ENCODE results near the gene NTRK3. TPM values are rescaled to one million over a fixed set of nuclear protein-coding genes. Genes with fewer than 3 reads are reported as not detected.

NTRK3 gene
- total and polyA plus RNA-seq, 2 donors (not counting 3 experiments of a cell fraction or from before 2014, with no cell fraction given), result not detected

DNA sequence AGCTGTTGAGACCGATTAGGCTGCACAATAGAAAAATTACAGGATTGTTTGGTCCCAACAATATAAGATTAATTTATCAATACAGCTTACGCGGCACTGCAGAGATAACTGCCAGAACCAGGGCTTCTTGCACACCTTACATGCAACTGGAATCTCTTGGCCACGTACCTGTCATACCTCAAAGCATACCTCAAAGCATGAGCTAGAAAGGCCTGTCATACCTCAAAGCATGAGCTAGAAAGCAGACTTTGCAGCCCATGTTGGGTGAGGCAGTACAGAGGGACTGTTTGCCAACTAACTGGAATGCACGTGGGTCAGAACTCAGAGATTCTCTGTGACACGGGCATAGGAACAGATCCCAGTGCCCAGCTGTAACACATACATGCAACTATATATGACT, 34.7 kb downstream of the NTRK3 start:
- CTCF ChIA-PET, result interaction anchor here (0.7 kb wide), 1 partner anchor 1134 kb away, joined by 3 read pairs; no protein-coding TSS in a partner anchor
- no peaks in the 10 kb centered on the region for H3K9me1 ChIP-seq (replicated peaks; ENCODE audit: control insufficient read depth, extremely low read depth, insufficient read depth, low read length)
- no peaks in the 10 kb centered on the region for H3K79me2 ChIP-seq (ENCODE audit: control insufficient read depth, insufficient read depth, low read length)
- H4K20me1 ChIP-seq (replicated peaks; ENCODE audit: control insufficient read depth, extremely low read depth, insufficient read depth, low read length), result no peaks in the 10 kb centered on the region
- H2AFZ ChIP-seq (ENCODE audit: low read depth, low read length), result no peak overlapping the region
- intact Hi-C loops (cut with micrococcal nuclease) (no loop called here), dilution Hi-C loops (cut with MboI; ENCODE audit: extremely low pct_ligation_motif_present, low sequenced_read_pairs) (no loop called here)
- no TSS peak for BruUV-seq (replicated peaks)
- FAIRE-seq (no peak), DNase-seq (ENCODE audit: low read depth, low spot score) (no peak)
- H3K27ac ChIP-seq (ENCODE audit: insufficient read depth, low read depth, low read length), result no peak overlapping the region
- no peak for TF ChIP-seq FOS (IDR thresholded peaks at IDR 0.05; ENCODE audit: borderline replicate concordance, insufficient read depth, low read length)
- TF ChIP-seq POLR2A (IDR thresholded peaks at IDR 0.05; ENCODE audit: low read depth, low read length), result no peak
- TF ChIP-seq, protein P1, sequence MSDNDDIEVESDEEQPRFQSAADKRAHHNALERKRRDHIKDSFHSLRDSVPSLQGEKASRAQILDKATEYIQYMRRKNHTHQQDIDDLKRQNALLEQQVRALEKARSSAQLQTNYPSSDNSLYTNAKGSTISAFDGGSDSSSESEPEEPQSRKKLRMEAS (IDR thresholded peaks at IDR 0.05; ENCODE audit: insufficient read depth, insufficient read length), result no peak
- TF ChIP-seq POLR2AphosphoS5 (IDR thresholded peaks at IDR 0.05; ENCODE audit: insufficient read depth, low read depth, low read length), result no peak
- TF ChIP-seq, protein P2, sequence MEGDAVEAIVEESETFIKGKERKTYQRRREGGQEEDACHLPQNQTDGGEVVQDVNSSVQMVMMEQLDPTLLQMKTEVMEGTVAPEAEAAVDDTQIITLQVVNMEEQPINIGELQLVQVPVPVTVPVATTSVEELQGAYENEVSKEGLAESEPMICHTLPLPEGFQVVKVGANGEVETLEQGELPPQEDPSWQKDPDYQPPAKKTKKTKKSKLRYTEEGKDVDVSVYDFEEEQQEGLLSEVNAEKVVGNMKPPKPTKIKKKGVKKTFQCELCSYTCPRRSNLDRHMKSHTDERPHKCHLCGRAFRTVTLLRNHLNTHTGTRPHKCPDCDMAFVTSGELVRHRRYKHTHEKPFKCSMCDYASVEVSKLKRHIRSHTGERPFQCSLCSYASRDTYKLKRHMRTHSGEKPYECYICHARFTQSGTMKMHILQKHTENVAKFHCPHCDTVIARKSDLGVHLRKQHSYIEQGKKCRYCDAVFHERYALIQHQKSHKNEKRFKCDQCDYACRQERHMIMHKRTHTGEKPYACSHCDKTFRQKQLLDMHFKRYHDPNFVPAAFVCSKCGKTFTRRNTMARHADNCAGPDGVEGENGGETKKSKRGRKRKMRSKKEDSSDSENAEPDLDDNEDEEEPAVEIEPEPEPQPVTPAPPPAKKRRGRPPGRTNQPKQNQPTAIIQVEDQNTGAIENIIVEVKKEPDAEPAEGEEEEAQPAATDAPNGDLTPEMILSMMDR (IDR thresholded peaks at IDR 0.05; ENCODE audit: extremely low read depth in 1 of 2, insufficient read depth in 1 of 2, low read depth in 1 of 2, low read length in 2 of 2), result no peak
- TF ChIP-seq JUN (IDR thresholded peaks at IDR 0.05; ENCODE audit: borderline replicate concordance, insufficient read depth, insufficient read length, low read depth), result no peak
- no peak for TF ChIP-seq GATA2 (IDR thresholded peaks at IDR 0.05; ENCODE audit: insufficient read depth, insufficient read length, low read depth, low read length)
- no peak for TF ChIP-seq MYC (IDR thresholded peaks at IDR 0.05; ENCODE audit: low read depth, low read length)
- TF ChIP-seq EZH2 (IDR thresholded peaks at IDR 0.05; ENCODE audit: borderline replicate concordance, low read depth, low read length, severe bottlenecking), result no peak
- POLR2A ChIA-PET, result no interaction called here
- no peak overlapping the region for H3K4me2 ChIP-seq (ENCODE audit: insufficient read depth, low read length)
- no peaks in the 10 kb centered on the region for H3K27me3 ChIP-seq (ENCODE audit: control insufficient read depth in 2 of 2, insufficient read depth in 2 of 2, low read length in 2 of 2)
- peaks cover 3% of the 10 kb centered on the region for H3K9me3 ChIP-seq (replicated peaks; ENCODE audit: control insufficient read depth, insufficient read depth, low read length)
- H3K4me3 ChIP-seq (replicated peaks in 1 of 3; ENCODE audit: insufficient read depth in 1 of 3, low read depth in 1 of 3, low read length in 3 of 3), result no peak overlapping the region
- H3K36me3 ChIP-seq (ENCODE audit: control insufficient read depth in 2 of 2, extremely low read depth in 1 of 2, insufficient read depth in 2 of 2, low read length in 2 of 2), result no peaks in the 10 kb centered on the region
- no peak overlapping the region for H3K9ac ChIP-seq (replicated peaks; ENCODE audit: extremely low read depth, insufficient read depth, low read length)
- H3K4me1 ChIP-seq (ENCODE audit: control insufficient read depth, extremely low read depth, insufficient read depth, low read length), result no peaks in the 10 kb centered on the region

Data from endothelial cell of umbilical vein (primary cell).